Activated naive CD4-positive, alpha-beta T cell treated with anti-CD3 and anti-CD28 coated beads, Interleukin-2, amount 50 U/mL, for 24 hours (primary cell): ENCODE results near the gene KRTAP29-1.
"Not testable (repeated sequence)": the region's sequence is repeated elsewhere in the genome, so short reads cannot be mapped to it uniquely, and the experiment has no call there.

Source experiments
- H3K27ac Mint-ChIP-seq: one replicate; pipeline ENCODE4 v1.8.0; 2021; ENCODE audit warnings: mild to moderate bottlenecking, mixed read lengths
- H3K27me3 Mint-ChIP-seq: one replicate; pipeline ENCODE4 v1.8.0; 2021; ENCODE audit warnings: mixed read lengths
- H3K36me3 Mint-ChIP-seq: one replicate; pipeline ENCODE4 v1.8.0; 2021; ENCODE audit warnings: mixed read lengths
- H3K4me1 Mint-ChIP-seq: one replicate; pipeline ENCODE4 v1.8.0; 2021; ENCODE audit warnings: mixed read lengths
- H3K4me3 Mint-ChIP-seq: one replicate; pipeline ENCODE4 v1.8.0; 2021; ENCODE audit warnings: mild to moderate bottlenecking, mixed read lengths
- H3K9me3 Mint-ChIP-seq: one replicate; pipeline ENCODE4 v1.8.0; 2021; ENCODE audit warnings: mixed read lengths

KRTAP29-1 gene

GRCh38 chr17:41287050-41287449 lies 15.6 kb downstream of the KRTAP29-1 start:
- Mint-ChIP-seq H3K36me3 (no peaks in the 10 kb centered on the region), H3K27me3 (no peaks in the 10 kb centered on the region), H3K4me3 (no peak overlapping the region), H3K4me1 (peaks cover 24% of the 10 kb centered on the region), H3K9me3 (no peaks in the 10 kb centered on the region), H3K27ac (no peak overlapping the region)

GRCh38 chr17:41284546-41284945 lies 18.1 kb downstream of the KRTAP29-1 start:
- no peaks in the 10 kb centered on the region for H3K27me3 Mint-ChIP-seq
- H3K4me3 Mint-ChIP-seq, result no peak overlapping the region
- no peaks in the 10 kb centered on the region for H3K9me3 Mint-ChIP-seq
- H3K36me3 Mint-ChIP-seq, result no peaks in the 10 kb centered on the region
- peaks cover 24% of the 10 kb centered on the region for H3K4me1 Mint-ChIP-seq
- H3K27ac Mint-ChIP-seq, result peak overlapping the region; percentile 15

- H3K4me1 Mint-ChIP-seq, result peaks cover 24% of the 10 kb centered on the region
- H3K9me3 Mint-ChIP-seq, result no peaks in the 10 kb centered on the region
- no peak overlapping the region for H3K27ac Mint-ChIP-seq
- H3K4me3 Mint-ChIP-seq, result no peak overlapping the region
- H3K36me3 Mint-ChIP-seq, result no peaks in the 10 kb centered on the region
- no peaks in the 10 kb centered on the region for H3K27me3 Mint-ChIP-seq
These were observed 18.6 kb downstream of the KRTAP29-1 start for GRCh38 chr17:41284043-41284442.

GRCh38 chr17:41278176-41278955 lies 24.3 kb downstream of the KRTAP29-1 start:
- no peak overlapping the region for H3K27ac Mint-ChIP-seq
- H3K9me3 Mint-ChIP-seq, result no peaks in the 10 kb centered on the region
- no peaks in the 10 kb centered on the region for H3K27me3 Mint-ChIP-seq
- no peaks in the 10 kb centered on the region for H3K36me3 Mint-ChIP-seq
- H3K4me1 Mint-ChIP-seq, result peaks cover 3% of the 10 kb centered on the region
- no peak overlapping the region for H3K4me3 Mint-ChIP-seq

GRCh38 chr17:41275648-41276190 lies 26.9 kb downstream of the KRTAP29-1 start, which contains the start of gene KRTAP9-7:
KRTAP9-7 (plus strand) TSS chr17:41275698; CDS start chr17:41275698, 0 bp downstream.
- not testable (repeated sequence) for H3K4me1 Mint-ChIP-seq, H3K9me3 Mint-ChIP-seq, H3K4me3 Mint-ChIP-seq, H3K27ac Mint-ChIP-seq, H3K27me3 Mint-ChIP-seq, H3K36me3 Mint-ChIP-seq

GRCh38 chr17:41271858-41272257 lies 30.8 kb downstream of the KRTAP29-1 start:
- Mint-ChIP-seq H3K9me3 (no peaks in the 10 kb centered on the region), H3K4me3 (no peak overlapping the region), H3K27ac (no peak overlapping the region), H3K36me3 (no peaks in the 10 kb centered on the region), H3K4me1 (no peaks in the 10 kb centered on the region), H3K27me3 (no peaks in the 10 kb centered on the region)

- not testable (repeated sequence) for H3K36me3 Mint-ChIP-seq, H3K27me3 Mint-ChIP-seq, H3K9me3 Mint-ChIP-seq, H3K4me1 Mint-ChIP-seq, H3K27ac Mint-ChIP-seq, H3K4me3 Mint-ChIP-seq
These were observed 31.3 kb downstream of the KRTAP29-1 start for GRCh38 chr17:41271323-41271722.

- no peaks in the 10 kb centered on the region for H3K27me3 Mint-ChIP-seq
- no peaks in the 10 kb centered on the region for H3K9me3 Mint-ChIP-seq
- no peak overlapping the region for H3K27ac Mint-ChIP-seq
- H3K36me3 Mint-ChIP-seq, result no peaks in the 10 kb centered on the region
- no peaks in the 10 kb centered on the region for H3K4me1 Mint-ChIP-seq
- no peak overlapping the region for H3K4me3 Mint-ChIP-seq
These were observed 34.9 kb downstream of the KRTAP29-1 start for GRCh38 chr17:41267711-41268110.

GRCh38 chr17:41265078-41265477 lies 37.6 kb downstream of the KRTAP29-1 start, which contains the start of gene KRTAP9-6:
KRTAP9-6 (plus strand) TSS chr17:41265378; CDS start chr17:41265378, 0 bp downstream.
- Mint-ChIP-seq H3K4me3 (no peak within 1 kb of the TSS), H3K36me3 (no peaks in the 10 kb centered on the region), H3K27me3 (no peaks in the 10 kb centered on the region), H3K9me3 (no peaks in the 10 kb centered on the region), H3K27ac (no peak within 1 kb of the TSS), H3K4me1 (peaks cover 14% of the 10 kb centered on the region)

GRCh38 chr17:41264599-41264998 lies 38.1 kb downstream of the KRTAP29-1 start:
- no peaks in the 10 kb centered on the region for H3K9me3 Mint-ChIP-seq
- no peaks in the 10 kb centered on the region for H3K36me3 Mint-ChIP-seq
- no peaks in the 10 kb centered on the region for H3K27me3 Mint-ChIP-seq
- H3K27ac Mint-ChIP-seq, result no peak overlapping the region
- peaks cover 14% of the 10 kb centered on the region for H3K4me1 Mint-ChIP-seq
- H3K4me3 Mint-ChIP-seq, result no peak overlapping the region

- Mint-ChIP-seq H3K27ac (no peak overlapping the region), H3K36me3 (no peaks in the 10 kb centered on the region), H3K27me3 (no peaks in the 10 kb centered on the region), H3K4me3 (no peak overlapping the region), H3K9me3 (no peaks in the 10 kb centered on the region), H3K4me1 (peaks cover 14% of the 10 kb centered on the region)
These were observed 39.4 kb downstream of the KRTAP29-1 start for GRCh38 chr17:41263212-41263611.

- H3K27me3 Mint-ChIP-seq, result no peaks in the 10 kb centered on the region
- H3K9me3 Mint-ChIP-seq, result no peaks in the 10 kb centered on the region
- H3K36me3 Mint-ChIP-seq, result no peaks in the 10 kb centered on the region
- H3K4me3 Mint-ChIP-seq, result no peak overlapping the region
- H3K4me1 Mint-ChIP-seq, result peaks cover 14% of the 10 kb centered on the region
- no peak overlapping the region for H3K27ac Mint-ChIP-seq
These were observed 44.2 kb downstream of the KRTAP29-1 start for GRCh38 chr17:41258406-41258805.

- Mint-ChIP-seq H3K36me3 (no peaks in the 10 kb centered on the region), H3K9me3 (no peaks in the 10 kb centered on the region), H3K4me1 (peaks cover 12% of the 10 kb centered on the region), H3K4me3 (no peak overlapping the region), H3K27me3 (no peaks in the 10 kb centered on the region), H3K27ac (no peak overlapping the region)
These were observed 46.4 kb downstream of the KRTAP29-1 start for GRCh38 chr17:41256291-41256685.

GRCh38 chr17:41255381-41256290 lies 47.0 kb downstream of the KRTAP29-1 start, which contains the start of gene KRTAP9-9:
KRTAP9-9 (plus strand) TSS chr17:41255384.
- not testable (repeated sequence) for H3K9me3 Mint-ChIP-seq, H3K36me3 Mint-ChIP-seq, H3K4me3 Mint-ChIP-seq, H3K4me1 Mint-ChIP-seq, H3K27ac Mint-ChIP-seq, H3K27me3 Mint-ChIP-seq

- Mint-ChIP-seq H3K36me3 (no peaks in the 10 kb centered on the region), H3K9me3 (no peaks in the 10 kb centered on the region), H3K4me3 (no peak overlapping the region), H3K4me1 (no peaks in the 10 kb centered on the region), H3K27me3 (no peaks in the 10 kb centered on the region), H3K27ac (no peak overlapping the region)
These were observed 47.8 kb downstream of the KRTAP29-1 start for GRCh38 chr17:41254861-41255260.
